Activated naive CD4-positive, alpha-beta T cell treated with anti-CD3 and anti-CD28 coated beads, Interleukin-2, amount 50 U/mL, for 72 hours (primary cell): ENCODE measurements around the gene PSMC3IP. TPM values are rescaled to one million over a fixed set of nuclear protein-coding genes. Genes with fewer than 3 reads are reported as not detected.
A peak's percentile ranks its signal among the peaks of the same experiment; 100 is the strongest.

Experiments
- ATAC-seq, 2 donors: fragments of 150-1000 bp; cut with Tn5 transposase; 2 replicates each; pipeline ENCODE4 v1.10.0; 2021; ENCODE audit warnings: mild to moderate bottlenecking in 2 of 2, moderate library complexity in 2 of 2
- DNase-seq, 2 donors: peaks; one replicate each; pipeline ENCODE4 v3.0.0; 2021 to 2022; ENCODE audit warnings: low spot score in 2 of 2
- H3K27ac Mint-ChIP-seq, 2 donors: one replicate each; pipeline ENCODE4 v1.8.0; 2022; ENCODE audit warnings: mild to moderate bottlenecking in 2 of 2, mixed read lengths in 2 of 2
- H3K36me3 Mint-ChIP-seq, 2 donors: one replicate each; pipeline ENCODE4 v1.8.0; 2022; ENCODE audit warnings: mixed read lengths in 2 of 2
- H3K9me3 Mint-ChIP-seq, 2 donors: one replicate each; pipeline ENCODE4 v1.8.0; 2022; ENCODE audit warnings: mixed read lengths in 2 of 2
- total RNA-seq, 2 donors: library from RNA; stranded (reverse); gene quantifications; one replicate each; pipeline ENCODE4 v1.2.3, GENCODE V29; 2022

PSMC3IP gene
- total RNA-seq, 2 donors from 2014 or later: 24.7 to 52.5 TPM

DNA sequence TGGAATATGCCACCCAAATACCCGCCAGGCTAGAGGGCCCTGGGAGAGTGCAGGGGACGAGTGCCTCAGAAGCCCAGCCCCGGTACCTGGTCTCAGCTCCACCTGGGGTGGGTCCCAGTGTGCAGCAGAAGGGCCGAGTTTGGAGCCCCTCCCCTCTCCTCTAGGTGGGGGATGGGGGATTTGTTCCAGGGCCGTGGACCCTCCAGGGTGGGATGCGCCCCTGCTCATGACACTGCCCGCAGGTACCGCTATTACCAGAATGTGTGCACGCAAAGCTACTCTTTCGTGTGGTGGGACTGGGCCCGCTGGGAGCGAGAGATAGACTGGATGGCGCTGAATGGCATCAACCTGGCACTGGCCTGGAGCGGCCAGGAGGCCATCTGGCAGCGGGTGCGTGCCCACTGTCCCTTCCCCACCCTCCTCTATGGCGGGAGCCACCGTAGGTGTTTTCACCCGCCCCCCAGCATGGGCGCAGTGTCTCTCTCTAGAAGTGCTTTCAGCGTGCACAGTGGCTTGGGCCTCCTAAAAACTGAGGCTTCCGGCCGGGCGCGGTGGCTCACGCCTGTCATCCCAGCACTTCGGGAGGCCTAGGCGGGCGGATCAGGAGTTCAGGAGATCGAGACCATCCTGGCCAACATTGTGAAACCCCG, 40.2 kb downstream of the PSMC3IP start:
- Mint-ChIP-seq H3K27ac (peak overlapping the region in 1 of 2 donors; percentile 97), H3K9me3 (no peaks in the 10 kb centered on the region), H3K36me3 (peaks cover 13 to 16% of the 10 kb centered on the region in 2 donors)
- ATAC-seq: no peak
- DNase-seq: no peak

DNA sequence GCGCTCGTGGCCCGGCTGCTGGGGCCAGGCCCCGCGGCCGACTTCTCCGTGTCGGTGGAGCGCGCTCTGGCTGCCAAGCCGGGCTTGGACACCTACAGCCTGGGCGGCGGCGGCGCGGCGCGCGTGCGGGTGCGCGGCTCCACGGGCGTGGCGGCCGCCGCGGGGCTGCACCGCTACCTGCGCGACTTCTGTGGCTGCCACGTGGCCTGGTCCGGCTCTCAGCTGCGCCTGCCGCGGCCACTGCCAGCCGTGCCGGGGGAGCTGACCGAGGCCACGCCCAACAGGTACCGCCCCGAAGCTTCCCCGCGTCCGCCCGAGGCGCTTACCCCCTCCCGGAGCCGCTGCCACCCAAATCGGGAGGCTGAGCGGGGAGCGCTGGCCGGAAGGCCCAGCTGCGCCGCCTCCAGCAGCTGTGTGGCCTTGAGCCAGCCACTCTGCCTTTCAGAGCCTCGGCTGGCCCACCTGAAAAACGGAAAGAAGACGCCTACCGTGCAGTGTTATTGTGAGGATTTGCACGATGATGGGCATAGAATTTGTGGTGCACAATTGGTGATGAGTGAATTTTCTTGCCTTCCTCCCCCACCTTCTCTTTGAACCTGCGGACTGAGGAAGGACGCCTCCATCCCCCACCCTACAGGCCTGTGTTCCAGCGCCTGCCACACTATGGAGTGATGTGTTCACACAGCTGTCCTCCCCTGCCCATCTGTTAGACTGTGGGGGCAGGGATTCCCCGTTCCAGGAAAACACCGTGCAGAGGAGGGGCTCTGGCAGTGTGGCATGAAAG, 41.0 kb downstream of the PSMC3IP start:
- ATAC-seq (peak; percentile 75 to 85), DNase-seq (peak; percentile 77 to 89)
- H3K27ac Mint-ChIP-seq: peak overlapping the region; percentile 92 to 97
- H3K9me3 Mint-ChIP-seq: no peaks in the 10 kb centered on the region
- peaks cover 12 to 16% of the 10 kb centered on the region in 2 donors for H3K36me3 Mint-ChIP-seq

DNA sequence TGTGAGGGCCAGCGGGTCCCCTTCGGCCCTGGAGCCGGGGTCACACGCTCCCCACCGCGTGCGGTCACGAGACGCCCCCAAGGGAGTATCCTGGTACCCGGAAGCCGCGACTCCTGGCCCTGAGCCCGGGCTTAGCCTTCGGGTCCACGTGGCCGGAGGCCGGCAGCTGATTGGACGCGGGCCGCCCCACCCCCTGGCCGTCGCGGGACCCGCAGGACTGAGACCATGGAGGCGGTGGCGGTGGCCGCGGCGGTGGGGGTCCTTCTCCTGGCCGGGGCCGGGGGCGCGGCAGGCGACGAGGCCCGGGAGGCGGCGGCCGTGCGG, 41.5 kb downstream of the PSMC3IP start, which contains the start of gene NAGLU:
Gene NAGLU, plus strand, starts transcription at position 194 of the 324 bp plus-strand sequence. Its CDS starts 32 bp downstream, at position 226.
- no peaks in the 10 kb centered on the region for H3K9me3 Mint-ChIP-seq
- ATAC-seq: peak; percentile 90 to 92
- peak within 1 kb of the TSS; percentile 92 to 97 for H3K27ac Mint-ChIP-seq
- H3K36me3 Mint-ChIP-seq: peaks cover 7 to 14% of the 10 kb centered on the region in 2 donors
- peak; percentile 90 to 93 for DNase-seq

DNA sequence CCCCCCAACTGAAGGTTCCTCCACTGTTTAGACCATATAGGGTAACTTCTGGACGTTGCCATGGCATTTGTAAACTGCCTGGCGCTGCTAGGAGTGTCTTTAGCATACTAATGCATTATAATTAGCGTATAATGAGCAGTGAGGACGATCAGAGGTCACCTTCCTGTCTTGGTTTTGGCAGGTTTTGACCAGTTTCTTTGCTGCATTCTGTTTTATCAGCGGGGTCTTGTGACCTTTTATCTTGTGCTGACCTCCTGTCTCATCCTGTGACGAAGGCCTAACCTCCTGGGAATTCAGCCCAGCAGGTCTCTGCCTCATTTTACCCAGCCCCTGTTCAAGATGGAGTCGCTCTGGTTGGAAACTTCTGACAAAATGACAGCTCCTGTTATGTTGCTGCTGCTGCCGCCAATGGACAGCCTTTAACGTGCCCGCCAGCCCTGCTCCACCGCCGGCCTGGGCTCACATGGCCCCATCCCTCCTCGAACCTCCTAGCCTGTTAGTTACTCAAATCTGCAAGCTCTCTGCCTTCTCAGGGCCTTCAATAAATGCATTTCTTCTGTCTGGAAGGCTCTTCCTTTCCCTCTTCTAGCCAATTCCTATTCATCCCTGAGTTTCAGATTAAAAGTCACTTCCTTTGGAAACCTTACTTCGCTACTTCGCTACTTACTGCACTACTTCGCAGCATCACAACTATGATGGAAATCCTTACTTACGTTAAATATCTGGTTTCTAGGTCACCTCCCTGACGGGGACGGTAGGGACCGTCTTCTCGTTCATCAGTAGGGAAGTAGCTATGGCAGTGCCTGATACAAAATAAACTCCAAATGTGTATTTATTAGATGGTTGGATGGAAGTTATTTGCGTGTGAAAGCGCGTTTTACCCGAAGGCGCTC, 42.1 kb downstream of the PSMC3IP start:
- H3K36me3 Mint-ChIP-seq: peaks cover 5 to 8% of the 10 kb centered on the region in 2 donors
- no peaks in the 10 kb centered on the region for H3K9me3 Mint-ChIP-seq
- ATAC-seq: no peak
- DNase-seq: no peak
- H3K27ac Mint-ChIP-seq: peak overlapping the region; percentile 46 to 97

DNA sequence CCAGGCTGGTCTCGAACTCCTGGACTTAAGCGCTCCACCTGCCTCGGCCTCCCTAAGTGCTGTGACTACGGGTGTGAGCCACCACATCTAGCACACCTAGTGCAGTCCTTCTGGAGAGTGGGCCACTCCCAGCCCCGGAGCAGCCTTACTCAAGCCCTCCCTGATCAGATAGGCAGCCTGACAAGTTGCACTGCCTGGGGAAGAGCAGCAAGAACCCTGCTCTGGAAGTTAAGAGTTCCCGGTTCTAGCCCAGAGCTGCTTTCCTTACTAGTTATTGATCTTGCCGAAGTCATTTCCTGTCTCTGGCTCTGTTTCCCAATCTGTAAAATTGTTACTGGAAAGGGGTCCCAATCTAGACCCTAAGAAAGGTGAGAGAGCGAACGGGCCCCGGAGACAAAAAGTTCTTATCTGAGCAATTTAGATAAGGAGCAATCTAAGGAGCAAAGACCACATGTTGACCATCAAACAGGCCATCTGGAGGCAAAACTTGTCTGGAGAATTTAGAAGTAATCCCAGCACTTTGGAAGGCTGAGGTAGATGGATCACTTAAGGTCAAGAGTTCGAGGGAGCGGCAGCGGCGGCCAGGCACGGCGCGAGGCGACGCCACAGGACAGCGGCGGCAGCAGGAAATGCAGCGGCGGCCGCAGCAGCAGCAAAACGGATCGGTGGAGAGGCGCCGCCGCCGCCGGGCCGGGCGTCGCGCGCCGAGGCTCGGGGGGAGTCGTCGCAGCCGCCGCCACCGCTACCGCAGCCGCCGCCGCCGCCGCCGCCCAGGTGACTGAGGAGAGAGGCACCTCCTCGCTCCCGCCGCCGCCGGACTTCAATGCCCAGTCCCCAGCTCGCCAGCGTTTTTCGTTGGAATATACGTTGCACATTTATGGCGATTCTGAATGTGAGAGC, 45.8 kb downstream of the PSMC3IP start:
- Mint-ChIP-seq H3K36me3 (peaks cover 0 to 5% of the 10 kb centered on the region in 2 donors), H3K27ac (peak overlapping the region in 1 of 2 donors; percentile 29), H3K9me3 (no peaks in the 10 kb centered on the region)
- peak; percentile 16 to 23 for ATAC-seq
- peak in 1 of 2 donors; percentile 64 for DNase-seq

DNA sequence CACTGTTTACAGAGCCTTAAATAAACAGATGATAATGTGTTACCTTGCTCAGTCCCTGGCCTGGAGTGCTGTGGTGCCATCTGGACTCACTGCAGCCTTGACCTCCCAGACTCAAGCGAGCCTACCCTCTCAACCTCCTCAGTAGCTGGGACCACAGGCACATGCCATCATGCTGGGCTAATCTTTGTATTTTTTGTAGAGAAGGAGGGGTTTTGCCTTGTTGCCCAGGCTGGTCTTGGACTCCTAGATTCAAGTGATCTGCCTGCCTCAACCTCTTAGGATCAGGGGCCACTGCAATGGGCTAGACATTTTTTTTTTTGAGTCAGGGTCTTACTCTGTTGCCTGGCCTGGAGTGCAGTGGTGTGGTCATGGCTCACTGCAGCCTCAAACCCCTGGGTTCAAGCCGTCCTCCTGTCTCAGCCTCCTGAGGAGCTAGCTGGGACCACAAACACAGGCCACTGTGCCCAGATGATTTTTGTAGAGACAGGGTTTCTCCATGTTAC, 46.5 kb downstream of the PSMC3IP start:
- Mint-ChIP-seq H3K27ac (peak overlapping the region in 1 of 2 donors; percentile 29), H3K36me3 (peaks cover 0 to 5% of the 10 kb centered on the region in 2 donors)
- ATAC-seq: no peak

DNA sequence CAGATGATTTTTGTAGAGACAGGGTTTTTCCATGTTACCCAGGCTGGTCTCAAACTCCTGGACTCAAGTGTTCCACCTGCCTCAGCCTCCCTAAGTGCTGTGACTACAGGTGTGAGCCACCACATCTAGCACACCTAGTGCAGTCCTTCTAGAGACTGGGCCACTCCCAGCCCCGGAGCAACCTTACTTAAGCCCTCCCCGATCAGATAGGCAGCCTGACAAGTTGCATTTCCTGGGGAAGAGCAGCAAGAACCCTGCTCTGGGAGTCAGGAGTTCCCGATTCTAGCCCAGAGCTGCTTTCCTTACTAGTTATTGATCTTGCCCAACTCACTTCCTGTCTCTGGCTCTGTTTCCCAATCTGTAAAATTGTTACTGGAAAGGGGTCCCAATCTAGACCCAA, 48.5 kb downstream of the PSMC3IP start:
- DNase-seq: no peak
- Mint-ChIP-seq H3K27ac (no peak overlapping the region), H3K9me3 (no peaks in the 10 kb centered on the region), H3K36me3 (no peaks in the 10 kb centered on the region)
- ATAC-seq: no peak

More for the DNA sequence above, 46.5 kb downstream of the PSMC3IP start:
- H3K9me3 Mint-ChIP-seq: no peaks in the 10 kb centered on the region
- DNase-seq: no peak

DNA sequence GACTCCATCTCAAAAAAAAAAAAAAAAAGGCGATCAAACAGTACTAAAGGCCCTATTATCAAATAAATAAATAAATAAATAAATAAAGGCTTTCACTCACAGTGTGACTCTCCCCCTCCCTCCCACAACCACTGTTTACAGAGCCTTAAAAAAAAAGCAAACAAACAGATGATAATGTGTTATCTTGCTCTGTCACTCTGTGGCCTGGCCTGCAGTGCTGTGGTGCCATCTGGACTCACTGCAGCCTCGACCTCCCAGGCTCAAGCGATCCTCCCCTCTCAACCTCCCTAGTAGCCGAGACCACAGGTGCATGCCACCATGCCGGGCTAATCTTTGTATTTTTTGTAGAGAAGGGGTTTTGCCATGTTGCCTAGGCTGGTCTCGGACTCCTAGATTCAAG, 49.6 kb downstream of the PSMC3IP start:
- no peak for ATAC-seq
- no peaks in the 10 kb centered on the region for H3K9me3 Mint-ChIP-seq

DNA sequence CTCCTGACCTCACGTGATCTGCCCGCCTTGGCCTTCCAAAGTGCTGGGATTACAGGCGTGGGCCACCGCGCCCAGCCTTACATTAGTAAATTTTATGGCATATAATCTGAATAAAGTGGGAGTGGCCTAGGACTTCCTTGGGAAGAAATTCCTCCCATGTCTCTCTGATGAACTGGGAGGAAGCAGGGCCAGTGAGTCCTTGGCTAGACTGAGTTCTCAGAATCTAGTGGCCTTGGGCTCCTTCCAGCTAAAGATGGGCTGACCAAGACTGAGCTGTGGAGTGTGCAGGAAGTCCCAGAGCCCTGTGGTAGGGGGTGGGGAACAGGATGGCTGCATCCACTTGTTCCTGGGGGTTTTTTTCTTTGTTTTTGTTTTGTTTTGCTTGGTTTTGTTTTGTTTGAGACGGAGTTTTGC, 51.5 kb downstream of the PSMC3IP start:
- Mint-ChIP-seq H3K9me3 (no peaks in the 10 kb centered on the region), H3K36me3 (peaks cover 0 to 4% of the 10 kb centered on the region in 2 donors), H3K27ac (no peak overlapping the region)
- DNase-seq: no peak
- ATAC-seq: no peak

More for the DNA sequence above, 49.6 kb downstream of the PSMC3IP start:
- Mint-ChIP-seq H3K36me3 (no peaks in the 10 kb centered on the region), H3K27ac (no peak overlapping the region)
- no peak for DNase-seq

DNA sequence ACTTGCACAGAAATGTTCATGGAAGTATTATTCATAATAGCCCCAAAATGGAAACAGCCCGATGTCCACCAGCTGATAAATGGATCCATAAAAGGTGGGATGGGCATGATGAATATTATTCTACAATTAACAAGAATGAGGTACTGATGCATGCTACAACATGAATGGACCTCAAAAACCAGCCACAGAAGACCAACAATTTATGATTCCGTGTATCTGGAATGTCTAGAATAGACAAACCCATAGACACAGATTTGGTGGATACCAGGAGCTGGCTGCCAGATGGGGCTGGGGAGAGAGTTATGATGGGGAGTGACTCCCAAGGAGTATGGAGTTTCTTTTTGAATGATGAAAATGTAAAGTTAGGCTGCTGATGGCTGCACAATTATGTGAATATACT, 52.3 kb downstream of the PSMC3IP start:
- Mint-ChIP-seq H3K36me3 (peaks cover 0 to 4% of the 10 kb centered on the region in 2 donors), H3K9me3 (no peaks in the 10 kb centered on the region), H3K27ac (no peak overlapping the region)
- no peak for DNase-seq
- ATAC-seq: no peak

DNA sequence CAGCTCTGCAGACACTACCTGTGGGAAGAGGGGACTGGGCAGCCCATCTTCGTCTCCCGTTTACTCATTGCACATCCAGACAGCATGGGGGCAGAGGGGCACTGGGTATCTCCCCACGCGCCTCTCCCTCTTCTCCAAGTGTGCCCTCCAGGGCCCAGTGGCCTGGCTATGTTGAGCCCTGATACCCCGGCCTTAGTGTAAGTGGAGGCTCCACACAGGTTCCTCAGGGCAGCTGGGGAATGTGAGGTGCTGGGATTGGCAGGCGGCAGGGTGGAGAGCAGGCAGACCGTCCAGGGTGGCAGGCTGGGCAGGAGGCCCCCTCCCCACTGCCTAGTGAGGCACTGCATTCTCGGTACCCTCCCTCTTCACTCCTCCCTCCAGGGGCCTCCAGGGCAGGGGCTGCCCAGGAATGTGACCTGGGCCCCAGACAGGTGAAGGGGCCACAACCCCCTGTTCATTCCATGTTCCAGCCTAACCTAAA, 54.7 kb downstream of the PSMC3IP start:
- Mint-ChIP-seq H3K9me3 (no peaks in the 10 kb centered on the region), H3K36me3 (peaks cover 0 to 4% of the 10 kb centered on the region in 2 donors), H3K27ac (peak overlapping the region in 1 of 2 donors; percentile 27)
- ATAC-seq (no peak), DNase-seq (no peak)

Other genes with a start within 250 kb of the PSMC3IP start
- 100 to 1,000 TPM; 189 to 505 TPM for gene STAT3, start 189.3 kb downstream of the PSMC3IP start, total RNA-seq
- 1 to 10 TPM in 1 of 2 donors, under 1 TPM in 1; 0.11 to 9.4 TPM for gene CAVIN1, start 154.5 kb downstream of the PSMC3IP start, total RNA-seq
- gene ATP6V0A1, start 118.9 kb downstream of the PSMC3IP start, total RNA-seq: 10 to 100 TPM; 14.9 to 25.5 TPM
- gene NAGLU, start 41.5 kb downstream of the PSMC3IP start, total RNA-seq: 10 to 100 TPM; 13.1 to 16.9 TPM
- gene HSD17B1, start 24.8 kb downstream of the PSMC3IP start, total RNA-seq: 1 to 10 TPM in 1 of 2 donors, under 1 TPM in 1; 0.76 to 1.7 TPM
- 100 to 1,000 TPM in 1 of 2 donors, 10 to 100 TPM in 1; 86.4 to 124 TPM for gene COASY, start 15.6 kb downstream of the PSMC3IP start, total RNA-seq
- 10 to 100 TPM; 44.3 to 60.5 TPM for gene MLX, start 10.6 kb downstream of the PSMC3IP start, total RNA-seq
- gene RETREG3, start 31.6 kb upstream of the PSMC3IP start, total RNA-seq: 10 to 100 TPM; 39.4 to 44.8 TPM
- gene TUBG1, start 32.0 kb upstream of the PSMC3IP start, total RNA-seq: 100 to 1,000 TPM in 1 of 2 donors, 10 to 100 TPM in 1; 56.3 to 151 TPM
- gene TUBG2, start 81.6 kb upstream of the PSMC3IP start, total RNA-seq: 10 to 100 TPM; 12.7 to 23.3 TPM
- gene PLEKHH3, start 99.3 kb upstream of the PSMC3IP start, total RNA-seq: 1 to 10 TPM; 1.2 to 2.9 TPM
- gene CCR10, start 104.1 kb upstream of the PSMC3IP start, total RNA-seq: 1 to 10 TPM in 1 of 2 donors, under 1 TPM in 1; 0.78 to 1.0 TPM
- gene CNTNAP1, start 104.8 kb upstream of the PSMC3IP start, total RNA-seq: 1 to 10 TPM in 1 of 2 donors, under 1 TPM in 1; 0.43 to 4.4 TPM
- 10 to 100 TPM; 34.2 to 56.9 TPM for gene EZH1, start 167.3 kb upstream of the PSMC3IP start, total RNA-seq
- gene RAMP2, start 183.5 kb upstream of the PSMC3IP start, total RNA-seq: not detected
- 10 to 100 TPM; 58.4 to 62.2 TPM for gene VPS25, start 195.7 kb upstream of the PSMC3IP start, total RNA-seq
- 1 to 10 TPM in 1 of 2 donors, under 1 TPM in 1; 0.56 to 1.7 TPM for gene WNK4, start 202.9 kb upstream of the PSMC3IP start, total RNA-seq
- gene COA3, start 221.0 kb upstream of the PSMC3IP start, total RNA-seq: 10 to 100 TPM; 14.8 to 32.7 TPM
- under 1 TPM in 1 of 2 donors, not detected in 1; 0.43 TPM for gene CNTD1, start 221.1 kb upstream of the PSMC3IP start, total RNA-seq
- gene BECN1, start 246.6 kb upstream of the PSMC3IP start, total RNA-seq: 10 to 100 TPM; 84.5 to 86.1 TPM